ENCODE data around the gene BRD1.

GRCh38 chr22:49727881-49728569 is 99.6 kb downstream of the BRD1 start:
- TF ChIP-seq POLR2AphosphoS5 (IDR thresholded peaks at IDR 0.05; ENCODE audit: low read depth, low read length) (no peak), SIN3A (IDR thresholded peaks at IDR 0.05; ENCODE audit: borderline replicate concordance, insufficient read depth, low read length) (no peak)
